Thymus (tissue), 11 donors: ENCODE data around the gene CENPC. TPM values are rescaled to one million over a fixed set of nuclear protein-coding genes. Genes with fewer than 3 reads are reported as not detected.
"Not testable (repeated sequence)": the region's sequence is repeated elsewhere in the genome, so short reads cannot be mapped to it uniquely, and the experiment has no call there.

ENCODE experiments used
- DNase-seq, 9 donors: peaks; one replicate each; pipeline ENCODE4 v3.0.0-alpha.2; 2013; ENCODE audit warnings: low spot score in 9 of 9, low read depth in 6 of 9, missing footprints in 1 of 9
- H3K27ac ChIP-seq, 2 donors: one replicate each; pipeline ENCODE4 v1.5.1; 2013; ENCODE audit warnings: control low read depth in 1 of 2, low read depth in 1 of 2, low read length in 1 of 2, mild to moderate bottlenecking in 1 of 2, moderate library complexity in 1 of 2
- H3K27me3 ChIP-seq, 2 donors: one replicate each; pipeline ENCODE4 v1.5.1; 2013; ENCODE audit warnings: low read length in 1 of 2; ENCODE audit not compliant: control insufficient read depth in 2 of 2, insufficient read depth in 1 of 2
- H3K36me3 ChIP-seq, 2 donors: one replicate each; pipeline ENCODE4 v1.5.1; 2013; ENCODE audit warnings: low read length in 1 of 2, mild to moderate bottlenecking in 1 of 2, moderate library complexity in 1 of 2; ENCODE audit not compliant: control insufficient read depth in 2 of 2, insufficient read depth in 2 of 2
- H3K4me1 ChIP-seq, 2 donors: one replicate each; pipeline ENCODE4 v1.5.1; 2013; ENCODE audit warnings: low read length in 2 of 2; ENCODE audit not compliant: control insufficient read depth in 2 of 2, insufficient read depth in 2 of 2
- H3K4me3 ChIP-seq, 2 donors: one replicate each; pipeline ENCODE4 v1.5.1; 2013; ENCODE audit warnings: low read length in 2 of 2, control low read depth in 1 of 2, mild to moderate bottlenecking in 1 of 2
- H3K9me3 ChIP-seq, 2 donors: one replicate each; pipeline ENCODE4 v1.5.1; 2013; ENCODE audit warnings: low read length in 1 of 2, mild to moderate bottlenecking in 1 of 2; ENCODE audit not compliant: control insufficient read depth in 2 of 2, insufficient read depth in 1 of 2
- WGBS: extraction: QIAGEN DNeasy Blood & Tissue Kit; methylation state at CpG from one replicate; pipeline ENCODE4 v1.1.7; 2013; 5-methylcytosine and 5-hydroxymethylcytosine counted together
- polyA plus RNA-seq: library from polyadenylated mRNA; stranded (reverse); fragments of 200-250 nt; gene quantifications from one replicate; pipeline ENCODE4 v1.2.3, GENCODE V29; 2013
- total RNA-seq: library from RNA; stranded (reverse); fragments of 120-200 nt; gene quantifications from one replicate; pipeline ENCODE4 v1.2.4, GENCODE V29; 2013
- donor health status: healthy.

CENPC gene
- total and polyA plus RNA-seq, 2 donors, result 10.7 to 33.7 TPM

DNA sequence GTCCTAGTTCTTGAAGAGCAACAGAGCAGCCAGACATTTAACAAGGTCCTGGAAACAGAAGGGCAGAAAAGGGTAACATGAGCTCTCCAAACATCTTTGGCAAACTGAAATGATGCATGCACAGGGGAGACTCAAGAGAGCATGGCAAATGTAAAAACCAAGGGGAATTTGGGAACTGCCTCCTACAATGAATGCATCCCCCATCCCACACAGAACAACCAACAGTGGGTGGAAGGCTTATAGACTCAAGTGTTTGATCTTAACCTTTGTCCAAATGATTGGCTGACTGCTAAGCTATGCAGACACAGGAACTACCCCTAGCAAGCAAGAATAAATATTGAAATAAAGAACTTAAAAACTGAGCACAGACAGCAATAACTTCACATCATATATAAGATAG lies 74.4 kb downstream of the CENPC start:
- Histone ChIP-seq H3K9me3 (no peaks in the 10 kb centered on the region), H3K36me3 (peaks cover 22 to 62% of the 10 kb centered on the region in 2 donors), H3K4me3 (no peak overlapping the region), H3K4me1 (no peaks in the 10 kb centered on the region), H3K27ac (no peak overlapping the region), H3K27me3 (no peaks in the 10 kb centered on the region)
- DNase-seq, result no peak

GRCh38 chr4:67468830-67469229 lies 76.5 kb downstream of the CENPC start:
- peaks cover 7 to 45% of the 10 kb centered on the region in 2 donors for H3K36me3 ChIP-seq
- DNase-seq, result no peak
- H3K27me3 ChIP-seq, result no peaks in the 10 kb centered on the region
- H3K9me3 ChIP-seq, result no peaks in the 10 kb centered on the region
- H3K4me3 ChIP-seq, result no peak overlapping the region
- no peaks in the 10 kb centered on the region for H3K4me1 ChIP-seq
- H3K27ac ChIP-seq, result no peak overlapping the region

DNA sequence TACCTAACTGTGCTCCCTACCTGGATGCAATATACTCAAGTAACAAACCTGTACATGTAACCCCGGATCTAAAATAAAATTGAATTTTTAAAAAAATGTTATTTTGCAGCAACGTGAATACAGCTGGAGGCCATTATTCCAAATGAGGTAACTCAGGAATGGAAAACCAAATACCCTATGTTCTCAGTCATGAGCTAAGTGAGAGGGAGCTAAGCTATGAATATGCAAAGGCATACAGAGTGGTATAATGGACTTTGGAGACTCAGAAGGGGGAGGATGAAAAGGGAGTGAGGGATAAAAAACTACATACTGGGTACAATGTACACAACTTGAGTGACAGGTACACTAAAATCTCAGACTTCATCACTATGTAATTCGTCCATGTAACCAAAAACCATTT lies 78.6 kb downstream of the CENPC start:
- Histone ChIP-seq H3K27me3 (no peaks in the 10 kb centered on the region), H3K4me1 (no peaks in the 10 kb centered on the region), H3K9me3 (no peaks in the 10 kb centered on the region), H3K27ac (no peak overlapping the region), H3K36me3 (peaks cover 4 to 30% of the 10 kb centered on the region in 2 donors), H3K4me3 (no peak overlapping the region)
- DNase-seq, result no peak
- over 99% methylated on average over 3 of the region's 3 CpGs for WGBS

DNA sequence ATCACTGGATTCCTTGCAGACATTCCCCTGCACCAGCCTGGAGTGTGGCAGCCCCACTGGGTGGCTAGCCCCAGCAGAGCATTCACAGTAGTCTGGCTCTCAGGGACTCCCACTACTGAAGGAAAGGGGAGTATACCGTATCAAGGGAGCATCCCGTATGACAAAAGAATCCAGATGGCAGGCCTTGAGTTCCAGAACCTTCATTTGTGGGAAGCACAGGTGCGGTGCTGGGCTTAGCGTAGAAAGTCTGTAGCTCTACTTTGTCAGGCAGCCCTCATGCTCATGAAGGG lies 79.6 kb downstream of the CENPC start:
- H3K27ac ChIP-seq, result no peak overlapping the region
- H3K4me1 ChIP-seq, result no peaks in the 10 kb centered on the region
- H3K27me3 ChIP-seq, result no peaks in the 10 kb centered on the region
- no peak for DNase-seq
- no peaks in the 10 kb centered on the region for H3K9me3 ChIP-seq
- H3K4me3 ChIP-seq, result no peak overlapping the region
- 97% methylated on average over 4 of the region's 4 CpGs for WGBS
- H3K36me3 ChIP-seq, result peaks cover under 1 to 22% of the 10 kb centered on the region in 2 donors

GRCh38 chr4:67465032-67465762 lies 80.1 kb downstream of the CENPC start:
- H3K27ac ChIP-seq, result no peak overlapping the region
- H3K4me3 ChIP-seq, result no peak overlapping the region
- peaks cover 0 to 19% of the 10 kb centered on the region in 2 donors for H3K36me3 ChIP-seq
- no peaks in the 10 kb centered on the region for H3K9me3 ChIP-seq
- H3K4me1 ChIP-seq, result no peaks in the 10 kb centered on the region
- WGBS, result 99% methylated on average over 7 of the region's 7 CpGs
- H3K27me3 ChIP-seq, result no peaks in the 10 kb centered on the region
- no peak for DNase-seq

DNA sequence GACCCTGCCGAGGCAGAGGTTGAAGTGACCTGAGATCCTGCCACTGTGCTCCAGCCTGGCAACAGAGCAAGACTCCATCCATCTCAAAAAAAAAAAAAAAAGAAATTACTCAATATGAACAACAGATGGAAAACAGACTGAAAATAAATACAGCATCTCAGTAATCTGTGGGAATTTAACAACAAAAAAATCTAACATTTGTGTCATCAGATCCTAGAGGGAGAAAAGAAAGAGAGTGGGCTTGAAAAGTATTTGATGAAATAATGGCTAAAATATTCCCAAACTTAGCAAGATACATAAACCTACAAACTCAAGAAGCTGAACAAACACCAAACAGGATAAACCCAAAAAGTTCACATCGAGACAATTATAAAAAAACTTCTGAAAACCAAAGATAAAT lies 84.7 kb downstream of the CENPC start:
- no peak overlapping the region for H3K4me3 ChIP-seq

DNA sequence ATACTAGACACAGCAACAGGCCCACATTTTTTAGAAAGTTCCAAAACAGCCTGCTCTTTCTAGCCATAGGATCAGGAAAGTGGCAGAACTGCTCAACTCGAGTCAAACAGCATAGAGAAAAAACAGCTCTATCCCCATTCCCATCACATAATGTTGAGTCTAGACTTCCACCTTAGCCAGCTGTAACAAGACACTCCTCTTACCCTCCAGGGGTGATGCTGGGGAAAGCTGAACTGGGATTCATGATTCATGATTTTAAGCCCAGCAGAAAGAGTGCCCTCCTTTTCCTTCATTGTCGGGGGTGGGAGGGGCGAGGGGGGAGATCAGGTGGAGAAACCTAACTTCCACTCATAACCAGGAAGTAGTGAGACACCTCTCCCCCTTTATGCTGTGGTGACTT lies 86.1 kb downstream of the CENPC start:
- DNase-seq, result no peak
- Histone ChIP-seq H3K27ac (no peak overlapping the region), H3K4me1 (no peaks in the 10 kb centered on the region), H3K9me3 (peaks cover 0 to 2% of the 10 kb centered on the region in 2 donors), H3K36me3 (peaks cover 0 to 5% of the 10 kb centered on the region in 2 donors), H3K27me3 (no peaks in the 10 kb centered on the region), H3K4me3 (no peak overlapping the region)
- 94% methylated on average over 3 of the region's 3 CpGs for WGBS

More for the DNA sequence above, 84.7 kb downstream of the CENPC start:
- peaks cover 0 to 2% of the 10 kb centered on the region in 2 donors for H3K9me3 ChIP-seq
- peaks cover 0 to 3% of the 10 kb centered on the region in 2 donors for H3K36me3 ChIP-seq
- no peaks in the 10 kb centered on the region for H3K27me3 ChIP-seq
- no peak for DNase-seq
- no peak overlapping the region for H3K27ac ChIP-seq
- H3K4me1 ChIP-seq, result no peaks in the 10 kb centered on the region
- WGBS, result 100% methylated on average over 2 of the region's 2 CpGs

DNA sequence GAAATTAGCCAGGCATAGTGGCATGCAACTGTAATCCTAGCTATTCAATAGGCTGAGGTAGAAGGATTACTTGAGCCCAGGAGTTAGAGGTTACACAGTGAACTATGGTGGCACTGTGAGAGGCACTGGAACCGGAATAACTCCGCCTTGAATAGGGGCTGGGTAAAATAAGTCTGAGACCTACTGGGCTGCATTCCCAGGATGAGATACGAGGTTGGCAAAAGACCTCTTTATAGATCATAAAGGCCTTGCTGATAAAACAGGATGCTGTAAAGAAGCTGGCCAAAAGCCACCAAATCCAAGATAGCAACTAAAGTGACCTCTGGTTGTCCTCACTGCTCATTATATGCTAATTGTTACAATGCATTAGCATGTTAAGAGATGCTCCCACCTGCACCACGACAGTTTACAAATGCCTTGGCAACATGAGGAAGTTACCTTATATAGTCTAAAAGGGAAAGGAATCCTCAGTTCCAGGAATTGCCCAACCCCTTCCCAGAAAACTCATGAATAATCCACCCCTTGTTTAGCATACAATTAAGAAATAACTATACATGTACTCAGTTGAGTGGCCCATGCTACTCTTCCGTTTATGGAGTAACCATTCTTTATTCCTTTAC lies 88.6 kb downstream of the CENPC start:
- Histone ChIP-seq H3K9me3 (peaks cover 0 to 2% of the 10 kb centered on the region in 2 donors), H3K4me1 (no peaks in the 10 kb centered on the region), H3K27ac (no peak overlapping the region), H3K36me3 (peaks cover 0 to 6% of the 10 kb centered on the region in 2 donors), H3K27me3 (no peaks in the 10 kb centered on the region), H3K4me3 (no peak overlapping the region)
- no peak for DNase-seq
- 94% methylated on average over 5 of the region's 5 CpGs for WGBS

GRCh38 chr4:67452846-67453205 lies 92.5 kb downstream of the CENPC start:
- not testable (repeated sequence) for H3K36me3 ChIP-seq
- 98% methylated on average over 2 of the region's 2 CpGs for WGBS

More at GRCh38 chr4:67452846-67453205, 92.5 kb downstream of the CENPC start:
- not testable (repeated sequence) for H3K9me3 ChIP-seq, H3K4me1 ChIP-seq, H3K4me3 ChIP-seq, H3K27ac ChIP-seq, H3K27me3 ChIP-seq, DNase-seq
